ENCODE measurements around the gene SLC37A2.

SLC37A2 gene

GRCh38 chr11:125111343-125112207, 48.5 kb downstream of the SLC37A2 start, which contains the start of gene TMEM218:
TSS of gene TMEM218 (minus strand) at chr11:125111626. CDS start at chr11:125102241, 9,385 bp downstream.
- peak; percentile 98 for DNase-seq (ENCODE audit: low spot score)

GRCh38 chr11:125112208-125112604, 49.1 kb downstream of the SLC37A2 start:
- DNase-seq (ENCODE audit: low spot score): no peak

- DNase-seq (ENCODE audit: low spot score): no peak
These were observed 51.4 kb downstream of the SLC37A2 start for GRCh38 chr11:125114518-125114917.

- no peak for DNase-seq (ENCODE audit: low spot score)
These were observed 54.3 kb downstream of the SLC37A2 start for GRCh38 chr11:125117429-125117828.

GRCh38 chr11:125123194-125123946, 60.3 kb downstream of the SLC37A2 start:
- DNase-seq (ENCODE audit: low spot score): no peak

- DNase-seq (ENCODE audit: low spot score): no peak
These were observed 61.0 kb downstream of the SLC37A2 start for GRCh38 chr11:125123947-125124617.

GRCh38 chr11:125124618-125124992, 61.5 kb downstream of the SLC37A2 start:
- no peak for DNase-seq (ENCODE audit: low spot score)

GRCh38 chr11:125128450-125128849, 65.3 kb downstream of the SLC37A2 start:
- peak; percentile 77 for DNase-seq (ENCODE audit: low spot score)

GRCh38 chr11:125129316-125129993, 66.3 kb downstream of the SLC37A2 start:
- no peak for DNase-seq (ENCODE audit: low spot score)

- DNase-seq (ENCODE audit: low spot score): no peak
These were observed 69.0 kb downstream of the SLC37A2 start for GRCh38 chr11:125132071-125132470.

- no peak for DNase-seq (ENCODE audit: low spot score)
These were observed 69.5 kb downstream of the SLC37A2 start for GRCh38 chr11:125132596-125132995.

- no peak for DNase-seq (ENCODE audit: low spot score)
These were observed 72.9 kb downstream of the SLC37A2 start for GRCh38 chr11:125136001-125136400.

GRCh38 chr11:125138966-125139365, 75.9 kb downstream of the SLC37A2 start:
- DNase-seq (ENCODE audit: low spot score): no peak

GRCh38 chr11:125139778-125140177, 76.7 kb downstream of the SLC37A2 start:
- no peak for DNase-seq (ENCODE audit: low spot score)
